ENCODE data around the gene WDR19. TPM values are rescaled to one million over a fixed set of nuclear protein-coding genes. Genes with fewer than 3 reads are reported as not detected.

The WDR19 gene
- total and polyA plus RNA-seq, 2 of the 4 experiments (the other 2 are of a cell fraction), result 16.0 to 22.6 TPM

DNA sequence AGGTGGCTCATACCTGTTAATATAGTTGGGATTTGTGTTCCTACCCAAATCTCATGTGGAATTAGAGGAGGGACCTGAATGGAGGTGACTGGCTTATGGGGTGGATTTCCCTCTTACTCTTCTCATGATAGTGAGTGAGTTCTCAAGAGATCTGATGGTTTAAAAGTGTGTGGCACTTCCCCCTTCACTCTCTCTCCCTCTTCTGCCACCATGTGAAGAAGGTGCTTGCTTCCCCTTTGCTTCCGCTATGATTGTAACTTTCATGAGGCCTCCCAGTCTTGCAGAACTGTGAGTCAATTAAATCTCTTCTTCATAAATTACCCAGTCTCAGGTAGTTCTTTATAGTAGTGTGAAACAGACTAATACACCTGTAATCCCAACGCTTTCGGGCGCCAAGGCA is 28.3 kb upstream of the WDR19 start:
- peaks cover 2% of the 10 kb centered on the region; the same call in 1 of the 2 replicates for H3K9me1 ChIP-seq (ENCODE audit: insufficient read depth, low read length)
- no peaks in the 10 kb centered on the region for H3K36me3 ChIP-seq (ENCODE audit: control insufficient read depth, insufficient read depth, low read length)
- H3K18ac ChIP-seq (ENCODE audit: low read depth, low read length), result no peak overlapping the region
- no peak overlapping the region for H3K9ac ChIP-seq (ENCODE audit: low read depth, low read length)
- H2BK120ac ChIP-seq (ENCODE audit: low read depth, low read length), result no peak overlapping the region
- CTCF ChIA-PET, result no interaction called here
- no peak overlapping the region for H3K4me3 ChIP-seq (ENCODE audit: insufficient read depth, low read depth, low read length)
- no peak overlapping the region for H3K27ac ChIP-seq (ENCODE audit: insufficient read depth, low read length)
- H3K14ac ChIP-seq (replicated peaks; ENCODE audit: low read depth, low read length), result no peak overlapping the region
- no peaks in the 10 kb centered on the region for H3K9me3 ChIP-seq (ENCODE audit: control insufficient read depth, insufficient read depth, low read length)
- no peak overlapping the region for H3K4me2 ChIP-seq (ENCODE audit: low read depth, low read length)
- no peak overlapping the region for H4K8ac ChIP-seq (ENCODE audit: low read depth in 2 of 2, low read length in 2 of 2)
- no peak overlapping the region for H2AFZ ChIP-seq (replicated peaks; ENCODE audit: low read length, poor library complexity)
- no peak overlapping the region for H2BK15ac ChIP-seq (ENCODE audit: low read depth, low read length)
- no peak for TF ChIP-seq ELK1 (IDR thresholded peaks at IDR 0.05; ENCODE audit: borderline replicate concordance, low read depth, low read length)
- no peak for TF ChIP-seq NFE2L2 (IDR thresholded peaks at IDR 0.05; ENCODE audit: low read depth, low read length)
- TF ChIP-seq RAD21 (IDR thresholded peaks at IDR 0.05; ENCODE audit: low read length), result no peak
- TF ChIP-seq CEBPB (IDR thresholded peaks at IDR 0.05; ENCODE audit: low read depth, low read length), result no peak
- TF ChIP-seq MAFK (IDR thresholded peaks at IDR 0.05; ENCODE audit: low read depth, low read length), result no peak
- TF ChIP-seq POLR2A (IDR thresholded peaks at IDR 0.05; ENCODE audit: low read depth, low read length), result no peak
- no peak for TF ChIP-seq FOS (IDR thresholded peaks at IDR 0.05; ENCODE audit: low read depth, low read length)
- TF ChIP-seq USF2 (IDR thresholded peaks at IDR 0.05; ENCODE audit: low read depth, low read length), result no peak
- TF ChIP-seq, protein P1, sequence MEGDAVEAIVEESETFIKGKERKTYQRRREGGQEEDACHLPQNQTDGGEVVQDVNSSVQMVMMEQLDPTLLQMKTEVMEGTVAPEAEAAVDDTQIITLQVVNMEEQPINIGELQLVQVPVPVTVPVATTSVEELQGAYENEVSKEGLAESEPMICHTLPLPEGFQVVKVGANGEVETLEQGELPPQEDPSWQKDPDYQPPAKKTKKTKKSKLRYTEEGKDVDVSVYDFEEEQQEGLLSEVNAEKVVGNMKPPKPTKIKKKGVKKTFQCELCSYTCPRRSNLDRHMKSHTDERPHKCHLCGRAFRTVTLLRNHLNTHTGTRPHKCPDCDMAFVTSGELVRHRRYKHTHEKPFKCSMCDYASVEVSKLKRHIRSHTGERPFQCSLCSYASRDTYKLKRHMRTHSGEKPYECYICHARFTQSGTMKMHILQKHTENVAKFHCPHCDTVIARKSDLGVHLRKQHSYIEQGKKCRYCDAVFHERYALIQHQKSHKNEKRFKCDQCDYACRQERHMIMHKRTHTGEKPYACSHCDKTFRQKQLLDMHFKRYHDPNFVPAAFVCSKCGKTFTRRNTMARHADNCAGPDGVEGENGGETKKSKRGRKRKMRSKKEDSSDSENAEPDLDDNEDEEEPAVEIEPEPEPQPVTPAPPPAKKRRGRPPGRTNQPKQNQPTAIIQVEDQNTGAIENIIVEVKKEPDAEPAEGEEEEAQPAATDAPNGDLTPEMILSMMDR (conservative IDR thresholded peaks at IDR 0.05; ENCODE audit: low read depth, low read length), result no peak
- no peak for TF ChIP-seq RCOR1 (IDR thresholded peaks at IDR 0.05; ENCODE audit: insufficient replicate concordance, low read length)
- TF ChIP-seq BHLHE40 (IDR thresholded peaks at IDR 0.05; ENCODE audit: low read depth, low read length), result no peak
- no peak for TF ChIP-seq RFX5 (IDR thresholded peaks at IDR 0.05; ENCODE audit: low read depth, low read length)
- no peak for TF ChIP-seq SMC3 (IDR thresholded peaks at IDR 0.05; ENCODE audit: low read depth, low read length)
- TF ChIP-seq CHD1 (IDR thresholded peaks at IDR 0.05; ENCODE audit: low read depth, low read length), result no peak
- no peak for TF ChIP-seq MAZ (IDR thresholded peaks at IDR 0.05; ENCODE audit: borderline replicate concordance, low read depth, low read length)
- no peak for TF ChIP-seq MXI1 (IDR thresholded peaks at IDR 0.05; ENCODE audit: borderline replicate concordance, low read depth, low read length)
- no peak overlapping the region for H2AK5ac ChIP-seq (ENCODE audit: low read depth, low read length)
- POLR2A ChIA-PET (ENCODE audit: unreplicated experiment), result no interaction called here
- DNase-seq (no peak), ATAC-seq (ENCODE audit: low read depth) (no peak)
- dilution Hi-C loops (cut with HindIII; ENCODE audit: low sequenced_read_pairs, unreplicated experiment) (no loop called here), intact Hi-C loops (cut with micrococcal nuclease) (no loop called here), in situ Hi-C loops (cut with MboI; ENCODE audit: low sequenced_read_pairs) (no loop called here)
- H2BK5ac ChIP-seq (ENCODE audit: low read depth, low read length, poor library complexity, severe bottlenecking), result no peak overlapping the region
- no peak overlapping the region for H3K4ac ChIP-seq (ENCODE audit: low read depth, low read length)
- no peaks in the 10 kb centered on the region for H3K27me3 ChIP-seq (ENCODE audit: control insufficient read depth, insufficient read depth, low read length)
- no peaks in the 10 kb centered on the region for H3K79me1 ChIP-seq (ENCODE audit: low read depth in 1 of 2, low read length in 2 of 2)
- WGBS, 2 experiments (ENCODE audit: extremely low coverage in 2 of 2, insufficient read length in 1 of 2), result no CpG with 5 or more reads among the region's 4 CpGs
- no peak overlapping the region for H2AK9ac ChIP-seq (replicated peaks; ENCODE audit: low read depth, low read length, poor library complexity)
- no peak overlapping the region for H3K56ac ChIP-seq (ENCODE audit: extremely low read depth, insufficient read depth, low read length)
- no peak overlapping the region for H3K23ac ChIP-seq (ENCODE audit: low read depth, low read length)
- no peak overlapping the region for H4K91ac ChIP-seq (ENCODE audit: insufficient read depth, low read depth, low read length)
- H4K20me1 ChIP-seq (ENCODE audit: insufficient read depth, low read length), result no peaks in the 10 kb centered on the region
- no peak overlapping the region for H4K5ac ChIP-seq (ENCODE audit: low read depth, low read length)
- BruUV-seq (replicated peaks), result no TSS peak
- 0 out of 2 replicates have a peak, but pooled peaks cover 2% of the 10 kb centered on the region for H3K4me1 ChIP-seq (ENCODE audit: control insufficient read depth, insufficient read depth, low read length)
- no peak overlapping the region for H2BK20ac ChIP-seq (ENCODE audit: low read depth, low read length)

All from IMR-90 (cell line).